Measurements from ENCODE around the gene GPR183. TPM values are rescaled to one million over a fixed set of nuclear protein-coding genes. Genes with fewer than 3 reads are reported as not detected.
A peak's percentile ranks its signal among the peaks of the same experiment; 100 is the strongest.

GPR183 gene
- total RNA-seq, 1 donor from 2014 or later = 4.9 TPM

DNA sequence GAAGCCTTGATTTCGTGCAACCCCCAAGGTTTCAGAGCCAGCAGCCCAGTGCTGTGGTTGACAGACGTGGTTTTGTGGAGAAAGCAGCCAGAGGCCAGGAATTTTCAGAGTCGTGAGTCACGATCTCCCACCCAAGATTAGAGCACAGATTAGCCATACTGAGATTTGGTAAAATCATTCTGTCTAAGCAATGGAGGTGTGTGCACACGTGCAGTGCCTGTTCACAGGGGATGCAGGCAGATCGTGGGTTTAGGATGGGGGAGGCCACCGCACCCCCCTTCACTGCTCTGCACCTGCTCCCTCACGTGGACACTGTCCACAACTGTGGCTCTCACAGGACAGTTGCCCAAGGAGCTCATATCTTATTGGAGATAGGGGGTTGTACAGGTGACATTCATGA is 46.6 kb upstream of the GPR183 start:
- Histone ChIP-seq H3K9me3 (ENCODE audit: insufficient read depth, low read depth, low read length) (no peaks in the 10 kb centered on the region), H2AFZ (ENCODE audit: low read depth, low read length) (no peak overlapping the region), H3K4me3 (ENCODE audit: insufficient read depth, low read depth, low read length) (no peak overlapping the region), H3K9ac (ENCODE audit: low read length) (peak overlapping the region; percentile 1), H3K36me3 (ENCODE audit: insufficient read depth, low read length) (no peaks in the 10 kb centered on the region), H4K20me1 (ENCODE audit: insufficient read depth, low read length) (peaks cover 39% of the 10 kb centered on the region), H3K27ac (ENCODE audit: low read depth, low read length) (no peak overlapping the region), H3K79me2 (ENCODE audit: insufficient read depth, low read length) (no peaks in the 10 kb centered on the region), H3K4me1 (ENCODE audit: insufficient read depth, low read length) (peaks cover 34% of the 10 kb centered on the region), H3K4me2 (ENCODE audit: low read length) (peak overlapping the region; percentile 46), H3K27me3 (ENCODE audit: insufficient read depth, low read length) (no peaks in the 10 kb centered on the region)
- Mint-ChIP-seq H3K4me3 (ENCODE audit: unreplicated experiment) (no peak overlapping the region), H3K9me3 (ENCODE audit: unreplicated experiment) (no peaks in the 10 kb centered on the region), H3K27ac (ENCODE audit: unreplicated experiment) (no peak overlapping the region), H3K36me3 (ENCODE audit: low read depth, unreplicated experiment) (peaks cover 18% of the 10 kb centered on the region), H3K27me3 (ENCODE audit: low read depth, unreplicated experiment) (no peaks in the 10 kb centered on the region), H3K4me1 (ENCODE audit: low read depth, unreplicated experiment) (peaks cover 41% of the 10 kb centered on the region)
- TF ChIP-seq EZH2 (IDR thresholded peaks at IDR 0.05; ENCODE audit: insufficient read depth, low read length) = no peak
- TF ChIP-seq, protein P1, sequence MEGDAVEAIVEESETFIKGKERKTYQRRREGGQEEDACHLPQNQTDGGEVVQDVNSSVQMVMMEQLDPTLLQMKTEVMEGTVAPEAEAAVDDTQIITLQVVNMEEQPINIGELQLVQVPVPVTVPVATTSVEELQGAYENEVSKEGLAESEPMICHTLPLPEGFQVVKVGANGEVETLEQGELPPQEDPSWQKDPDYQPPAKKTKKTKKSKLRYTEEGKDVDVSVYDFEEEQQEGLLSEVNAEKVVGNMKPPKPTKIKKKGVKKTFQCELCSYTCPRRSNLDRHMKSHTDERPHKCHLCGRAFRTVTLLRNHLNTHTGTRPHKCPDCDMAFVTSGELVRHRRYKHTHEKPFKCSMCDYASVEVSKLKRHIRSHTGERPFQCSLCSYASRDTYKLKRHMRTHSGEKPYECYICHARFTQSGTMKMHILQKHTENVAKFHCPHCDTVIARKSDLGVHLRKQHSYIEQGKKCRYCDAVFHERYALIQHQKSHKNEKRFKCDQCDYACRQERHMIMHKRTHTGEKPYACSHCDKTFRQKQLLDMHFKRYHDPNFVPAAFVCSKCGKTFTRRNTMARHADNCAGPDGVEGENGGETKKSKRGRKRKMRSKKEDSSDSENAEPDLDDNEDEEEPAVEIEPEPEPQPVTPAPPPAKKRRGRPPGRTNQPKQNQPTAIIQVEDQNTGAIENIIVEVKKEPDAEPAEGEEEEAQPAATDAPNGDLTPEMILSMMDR (IDR thresholded peaks at IDR 0.05; ENCODE audit: insufficient read depth, low read depth, low read length) = no peak
- FAIRE-seq = peak; percentile 74
- DNase-seq (ENCODE audit: low read depth) = peak; percentile 64

DNA sequence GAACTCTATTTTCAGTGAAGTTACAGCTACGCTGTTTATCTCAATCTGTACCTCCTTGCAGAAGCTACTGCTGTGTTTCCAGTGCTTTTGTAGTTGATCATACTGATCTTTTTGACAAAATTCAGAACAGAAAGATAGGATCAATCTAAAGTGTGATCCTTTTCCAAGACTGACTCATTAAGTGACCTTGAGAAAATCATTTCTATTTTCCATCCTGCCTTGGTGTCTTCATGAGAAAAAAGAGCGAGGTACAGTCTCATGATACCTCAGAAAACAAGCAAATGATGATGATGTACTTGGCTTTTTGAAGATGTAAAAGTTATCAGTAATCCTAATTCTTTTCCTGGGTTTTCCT is 46.0 kb upstream of the GPR183 start:
- H2AFZ ChIP-seq (ENCODE audit: low read depth, low read length) = no peak overlapping the region
- Mint-ChIP-seq H3K27me3 (ENCODE audit: low read depth, unreplicated experiment) (no peaks in the 10 kb centered on the region), H3K36me3 (ENCODE audit: low read depth, unreplicated experiment) (peaks cover 23% of the 10 kb centered on the region), H3K4me1 (ENCODE audit: low read depth, unreplicated experiment) (peaks cover 41% of the 10 kb centered on the region), H3K27ac (ENCODE audit: unreplicated experiment) (no peak overlapping the region), H3K9me3 (ENCODE audit: unreplicated experiment) (no peaks in the 10 kb centered on the region), H3K4me3 (ENCODE audit: unreplicated experiment) (no peak overlapping the region)
- no peak for TF ChIP-seq EZH2 (IDR thresholded peaks at IDR 0.05; ENCODE audit: insufficient read depth, low read length)
- TF ChIP-seq, protein P1 (IDR thresholded peaks at IDR 0.05; ENCODE audit: insufficient read depth, low read depth, low read length) = no peak
- H3K9me3 ChIP-seq (ENCODE audit: insufficient read depth, low read depth, low read length) = no peaks in the 10 kb centered on the region
- no peak overlapping the region for H3K27ac ChIP-seq (ENCODE audit: low read depth, low read length)
- H3K36me3 ChIP-seq (ENCODE audit: insufficient read depth, low read length) = no peaks in the 10 kb centered on the region
- DNase-seq (ENCODE audit: low read depth) (no peak), FAIRE-seq (no peak)
- no peaks in the 10 kb centered on the region for H3K79me2 ChIP-seq (ENCODE audit: insufficient read depth, low read length)
- peak overlapping the region; percentile 46 for H3K4me2 ChIP-seq (ENCODE audit: low read length)
- no peak overlapping the region for H3K4me3 ChIP-seq (ENCODE audit: insufficient read depth, low read depth, low read length)
- peak overlapping the region; percentile 1 for H3K9ac ChIP-seq (ENCODE audit: low read length)
- no peaks in the 10 kb centered on the region for H3K27me3 ChIP-seq (ENCODE audit: insufficient read depth, low read length)
- H3K4me1 ChIP-seq (ENCODE audit: insufficient read depth, low read length) = peaks cover 34% of the 10 kb centered on the region
- peaks cover 39% of the 10 kb centered on the region for H4K20me1 ChIP-seq (ENCODE audit: insufficient read depth, low read length)

DNA sequence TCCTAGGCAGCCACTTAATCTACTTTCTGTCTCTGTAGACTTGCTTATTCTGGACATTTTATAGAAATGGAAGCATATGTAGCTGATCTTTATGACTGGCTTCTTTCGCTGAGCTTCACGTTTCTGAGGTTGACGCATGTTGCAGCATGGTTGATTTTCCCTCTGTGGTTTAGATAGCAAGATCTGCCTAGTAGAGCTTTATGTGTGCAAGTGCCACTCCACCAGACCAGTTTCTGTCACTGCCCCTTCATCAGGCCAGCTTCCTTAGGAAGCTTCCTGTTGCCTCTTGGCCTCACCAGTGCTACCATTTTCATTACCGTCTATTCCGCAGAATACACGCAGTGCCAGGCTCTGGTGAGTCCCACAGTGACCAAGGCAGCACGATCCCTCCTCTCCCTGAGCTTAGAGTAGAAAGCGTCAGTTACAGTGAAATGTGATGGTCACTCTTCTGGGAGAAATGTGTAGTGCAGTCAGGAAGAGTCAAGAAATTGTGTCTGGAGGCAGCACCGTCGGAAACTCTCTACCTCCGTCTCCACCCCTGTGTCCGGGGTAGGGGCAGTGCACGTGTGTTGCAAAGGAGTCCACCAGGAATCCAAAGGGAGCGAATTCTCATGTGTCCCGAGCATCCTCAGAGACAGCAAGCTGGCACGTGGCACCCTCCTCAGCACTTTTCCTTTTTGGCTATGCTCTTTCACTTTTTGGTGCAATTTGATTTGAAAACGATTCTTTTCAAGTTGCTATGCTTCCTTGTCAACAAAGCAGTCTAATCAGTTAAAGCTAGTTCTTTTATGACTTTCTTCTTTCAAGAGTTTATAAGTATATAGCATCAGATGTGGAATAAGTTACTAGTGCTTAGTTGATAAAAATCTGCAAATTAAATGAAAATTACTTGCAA is 45.4 kb upstream of the GPR183 start:
- Histone ChIP-seq H3K27me3 (ENCODE audit: insufficient read depth, low read length) (no peaks in the 10 kb centered on the region), H3K9me3 (ENCODE audit: insufficient read depth, low read depth, low read length) (no peaks in the 10 kb centered on the region), H3K36me3 (ENCODE audit: insufficient read depth, low read length) (no peaks in the 10 kb centered on the region), H3K4me2 (ENCODE audit: low read length) (no peak overlapping the region), H4K20me1 (ENCODE audit: insufficient read depth, low read length) (peaks cover 35% of the 10 kb centered on the region), H3K27ac (ENCODE audit: low read depth, low read length) (no peak overlapping the region), H3K4me1 (ENCODE audit: insufficient read depth, low read length) (peaks cover 29% of the 10 kb centered on the region), H3K4me3 (ENCODE audit: insufficient read depth, low read depth, low read length) (no peak overlapping the region), H3K79me2 (ENCODE audit: insufficient read depth, low read length) (no peaks in the 10 kb centered on the region), H3K9ac (ENCODE audit: low read length) (no peak overlapping the region), H2AFZ (ENCODE audit: low read depth, low read length) (no peak overlapping the region)
- H3K4me3 Mint-ChIP-seq (ENCODE audit: unreplicated experiment) = no peak overlapping the region
- H3K27me3 Mint-ChIP-seq (ENCODE audit: low read depth, unreplicated experiment) = no peaks in the 10 kb centered on the region
- TF ChIP-seq EZH2 (IDR thresholded peaks at IDR 0.05; ENCODE audit: insufficient read depth, low read length) = no peak
- TF ChIP-seq, protein P1 (IDR thresholded peaks at IDR 0.05; ENCODE audit: insufficient read depth, low read depth, low read length) = no peak
- H3K9me3 Mint-ChIP-seq (ENCODE audit: unreplicated experiment) = no peaks in the 10 kb centered on the region
- FAIRE-seq (no peak), DNase-seq (ENCODE audit: low read depth) (no peak)
- H3K36me3 Mint-ChIP-seq (ENCODE audit: low read depth, unreplicated experiment) = peaks cover 24% of the 10 kb centered on the region
- peaks cover 37% of the 10 kb centered on the region for H3K4me1 Mint-ChIP-seq (ENCODE audit: low read depth, unreplicated experiment)
- H3K27ac Mint-ChIP-seq (ENCODE audit: unreplicated experiment) = peak overlapping the region; percentile 0
